GM12875 (cell line): ENCODE data around the gene TNIP1.

Experiments
- H3K4me3 ChIP-seq: one replicate; pipeline ENCODE4 v1.5.1; 2011; ENCODE audit warnings: low read depth, low read length, control low read depth
- TF ChIP-seq, protein P1 (sequence below): IDR thresholded peaks from 2 replicates; pipeline ENCODE4 v1.5.1; 2011; ENCODE audit warnings: low read depth, mild to moderate bottlenecking, control low read depth, inconsistent platforms, low read length, moderate library complexity, borderline replicate concordance; ENCODE audit not compliant: insufficient read depth

TNIP1 gene

DNA sequence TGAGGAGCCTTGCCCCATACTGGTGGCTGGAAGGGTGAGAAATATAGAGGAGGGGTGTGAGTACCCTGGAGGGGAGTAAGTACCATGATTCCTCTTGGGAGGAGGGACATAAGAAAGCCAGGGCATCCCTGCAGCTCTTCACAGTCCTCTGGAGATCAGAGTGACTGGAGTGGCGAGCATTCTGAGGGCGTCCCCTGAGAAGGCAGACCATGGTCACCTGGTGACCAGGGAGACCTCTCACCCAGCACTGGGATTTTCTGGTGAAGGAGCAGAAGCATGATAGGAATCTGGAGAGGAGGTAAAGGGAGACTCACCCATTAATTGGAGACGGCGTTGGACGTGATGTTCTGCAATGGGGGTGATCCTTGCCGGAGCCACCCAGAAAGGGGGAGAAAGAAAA is 88.1 kb downstream of the TNIP1 start:
- H3K4me3 ChIP-seq = no peak overlapping the region
- TF ChIP-seq, protein P1, sequence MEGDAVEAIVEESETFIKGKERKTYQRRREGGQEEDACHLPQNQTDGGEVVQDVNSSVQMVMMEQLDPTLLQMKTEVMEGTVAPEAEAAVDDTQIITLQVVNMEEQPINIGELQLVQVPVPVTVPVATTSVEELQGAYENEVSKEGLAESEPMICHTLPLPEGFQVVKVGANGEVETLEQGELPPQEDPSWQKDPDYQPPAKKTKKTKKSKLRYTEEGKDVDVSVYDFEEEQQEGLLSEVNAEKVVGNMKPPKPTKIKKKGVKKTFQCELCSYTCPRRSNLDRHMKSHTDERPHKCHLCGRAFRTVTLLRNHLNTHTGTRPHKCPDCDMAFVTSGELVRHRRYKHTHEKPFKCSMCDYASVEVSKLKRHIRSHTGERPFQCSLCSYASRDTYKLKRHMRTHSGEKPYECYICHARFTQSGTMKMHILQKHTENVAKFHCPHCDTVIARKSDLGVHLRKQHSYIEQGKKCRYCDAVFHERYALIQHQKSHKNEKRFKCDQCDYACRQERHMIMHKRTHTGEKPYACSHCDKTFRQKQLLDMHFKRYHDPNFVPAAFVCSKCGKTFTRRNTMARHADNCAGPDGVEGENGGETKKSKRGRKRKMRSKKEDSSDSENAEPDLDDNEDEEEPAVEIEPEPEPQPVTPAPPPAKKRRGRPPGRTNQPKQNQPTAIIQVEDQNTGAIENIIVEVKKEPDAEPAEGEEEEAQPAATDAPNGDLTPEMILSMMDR = no peak

DNA sequence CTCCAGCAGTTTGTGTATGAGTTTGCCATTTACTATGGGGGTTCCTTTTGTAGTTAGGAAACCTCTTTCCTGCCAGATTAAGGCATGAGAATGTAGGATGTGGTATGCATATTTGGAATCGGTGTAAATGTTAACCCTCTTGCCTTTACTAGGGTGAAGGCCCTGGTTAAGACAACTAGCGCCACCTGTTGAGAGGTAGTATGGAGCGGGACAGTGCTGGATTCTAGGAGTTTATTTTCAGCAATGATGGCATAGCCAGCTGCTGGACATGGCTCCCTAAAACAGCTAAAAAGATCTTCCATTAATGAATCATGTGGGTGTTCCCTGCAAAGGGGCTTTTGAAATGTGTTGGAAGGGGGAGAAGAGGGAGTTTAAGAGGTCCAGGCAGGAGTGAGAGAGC is 91.1 kb downstream of the TNIP1 start:
- TF ChIP-seq, protein P1 = peak; percentile 33; the same call in 1 of the 2 replicates
- H3K4me3 ChIP-seq = no peak overlapping the region

DNA sequence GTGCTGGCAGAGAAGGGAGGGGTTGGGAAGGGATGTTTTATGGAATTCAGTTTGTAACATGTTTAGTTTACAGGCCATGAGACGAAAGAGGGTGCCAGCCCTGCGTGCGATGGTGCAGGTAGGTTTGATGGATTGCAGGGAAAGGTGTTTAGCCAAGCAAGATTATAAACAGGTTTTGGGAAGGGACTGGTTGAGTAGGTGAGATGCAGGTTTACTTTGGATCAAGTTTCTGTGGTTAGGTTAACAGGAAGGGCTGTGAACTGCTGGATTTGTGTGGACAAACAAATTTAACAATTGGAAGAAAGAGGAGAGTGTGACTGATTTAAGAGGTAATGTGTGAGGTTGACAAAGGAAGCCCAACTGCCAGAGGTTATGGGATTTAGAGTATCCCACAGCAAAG is 93.1 kb downstream of the TNIP1 start:
- no peak overlapping the region for H3K4me3 ChIP-seq
- TF ChIP-seq, protein P1 = no peak
